K562 (cell line): ENCODE measurements around the gene OLFML3. TPM values are rescaled to one million over a fixed set of nuclear protein-coding genes. Genes with fewer than 3 reads are reported as not detected.

Source experiments
- ATAC-seq: fragments of 200-7000 bp; cut with Tn5 transposase; 3 replicates; pipeline ENCODE4 v1.9.1; 2020; ENCODE audit warnings: moderate library complexity
- BruUV-seq: library from RNA; stranded (reverse); fragments of 400-500 nt; replicated peaks from 2 replicates; lab custom pipeline; 2021; lab: Mats Ljungman, UMichigan
- CTCF ChIA-PET: fragments of 300-600 bp; formaldehyde crosslinking; extraction: SDS; loops from one replicate; lab custom pipeline; 2021; ENCODE audit warnings: low intra/inter-chr PET ratio; lab: Yijun Ruan, JAX
- POLR2A ChIA-PET: fragments of 300-600, 350-650 bp; sonication (Branson Sonifier 250); formaldehyde crosslinking; extraction: SDS; loops from one replicate; lab custom pipeline; 2021; ENCODE audit warnings: antibody characterized with exemption, inconsistent platforms; lab: Yijun Ruan, JAX
- DNase-seq, 4 experiments: peaks; one replicate each; pipeline versions ENCODE4 v3.0.0 to v3.0.0-alpha.2; 2011 to 2018; ENCODE audit warnings: low spot score in 3 of 4, mixed read lengths in 3 of 4; ENCODE audit errors: extremely low read depth in 1 of 4
- FAIRE-seq: peaks from 2 replicates; lab custom pipeline; 2011; peaks lifted over from hg19 to GRCh38; lab: Jason Lieb, UNC
- H2AFZ ChIP-seq: 2 replicates; pipeline ENCODE4 v1.6.0; 2011; ENCODE audit warnings: low read depth, low read length, control low read depth, inconsistent platforms
- H3K27ac ChIP-seq: fragments of 200-600 bp; 3 replicates; pipeline ENCODE4 v1.8.0; 2011; ENCODE audit warnings: low read depth, mild to moderate bottlenecking, control low read depth, inconsistent platforms, low read length, moderate library complexity, mixed read lengths; ENCODE audit errors: extremely low read depth
- H3K27me3 ChIP-seq, 2 experiments: fragments of 300-600 bp in 1 of 2; 2 replicates in 1 of 2; 3 replicates in 1 of 2; pipeline versions ENCODE4 v1.6.0 to v1.8.0; 2011; ENCODE audit warnings: inconsistent platforms in 2 of 2, low read length in 2 of 2, mild to moderate bottlenecking in 1 of 2, mixed read lengths in 1 of 2, moderate library complexity in 1 of 2; ENCODE audit not compliant: control insufficient read depth in 2 of 2, insufficient read depth in 2 of 2
- H3K36me3 ChIP-seq: fragments of 300-600 bp; 3 replicates; pipeline ENCODE4 v1.8.0; 2011; ENCODE audit warnings: mild to moderate bottlenecking, low read length, inconsistent platforms; ENCODE audit not compliant: control insufficient read depth, insufficient read depth
- H3K4me1 ChIP-seq, 2 experiments: fragments of 200-600 bp in 1 of 2; replicated peaks in 1 of 2; 2 replicates in 1 of 2; 3 replicates in 1 of 2; pipeline versions ENCODE4 v1.5.1 to v1.8.0; 2011; ENCODE audit warnings: inconsistent platforms in 2 of 2, low read length in 2 of 2, mild to moderate bottlenecking in 1 of 2, mixed read lengths in 1 of 2, moderate library complexity in 1 of 2; ENCODE audit not compliant: control insufficient read depth in 2 of 2, insufficient read depth in 2 of 2
- H3K4me2 ChIP-seq: 2 replicates; pipeline ENCODE4 v1.6.1; 2011; ENCODE audit warnings: low read length, control low read depth, inconsistent platforms, mixed read lengths; ENCODE audit not compliant: insufficient read depth
- H3K4me3 ChIP-seq: fragments of 200-600 bp; sonication (generic), shearing (Covaris generic); 2 replicates; pipeline ENCODE4 v1.5.1; 2016; ENCODE audit warnings: control low read depth, inconsistent platforms
- H3K79me2 ChIP-seq: fragments of 200-600 bp; 3 replicates; pipeline ENCODE4 v1.8.0; 2011; ENCODE audit warnings: low read length, inconsistent platforms; ENCODE audit not compliant: control insufficient read depth, insufficient read depth
- H3K9ac ChIP-seq, 2 experiments: 2 replicates each; pipeline versions ENCODE4 v1.6.0 to v1.6.1; 2011; ENCODE audit warnings: low read depth in 2 of 2, low read length in 2 of 2, control low read depth in 1 of 2, inconsistent platforms in 1 of 2, mild to moderate bottlenecking in 1 of 2, mixed read lengths in 1 of 2; ENCODE audit not compliant: insufficient read depth in 1 of 2
- H3K9me1 ChIP-seq: one replicate; pipeline ENCODE4 v1.6.0; 2011; ENCODE audit warnings: inconsistent platforms, mild to moderate bottlenecking, low read length, moderate library complexity; ENCODE audit not compliant: control insufficient read depth, insufficient read depth
- H3K9me3 ChIP-seq: replicated peaks from 2 replicates; pipeline ENCODE4 v1.5.1; 2011; ENCODE audit warnings: low read depth, low read length, inconsistent platforms; ENCODE audit not compliant: control insufficient read depth, insufficient read depth
- H4K20me1 ChIP-seq: replicated peaks from 2 replicates; pipeline ENCODE4 v1.6.1; 2011; ENCODE audit warnings: low read length, inconsistent platforms, mixed read lengths; ENCODE audit not compliant: control insufficient read depth, insufficient read depth
- BACH1 ChIP-seq: fragments of 200-800 bp; sonication (Bioruptor generic); IDR thresholded peaks from 2 replicates; pipeline ENCODE4 v1.6.1; 2016; ENCODE audit warnings: missing genetic modification characterization, missing compliant biosample characterization
- CHD1 ChIP-seq: fragments of 200-600 bp; sonication (generic); IDR thresholded peaks from one replicate; pipeline ENCODE4 v1.6.1; 2012; ENCODE audit warnings: mild to moderate bottlenecking, moderate library complexity, low read length, inconsistent platforms
- KDM2B ChIP-seq: fragments of 250-450 bp; sonication (Bioruptor Pico); IDR thresholded peaks from 2 replicates; pipeline ENCODE4 v1.8.0; 2021; ENCODE audit warnings: mild to moderate bottlenecking, moderate library complexity
- NCOA1 ChIP-seq: fragments of 450-650 bp; IDR thresholded peaks from 2 replicates; pipeline ENCODE4 v1.6.1; 2016; ENCODE audit warnings: low read depth
- NCOA4 ChIP-seq: fragments of 450-650 bp; IDR thresholded peaks from 2 replicates; pipeline ENCODE4 v1.6.1; 2018; ENCODE audit warnings: mild to moderate bottlenecking; ENCODE audit not compliant: partially characterized antibody
- NFYB ChIP-seq: IDR thresholded peaks from 2 replicates; pipeline ENCODE4 v1.6.1; 2011; ENCODE audit warnings: mild to moderate bottlenecking, moderate library complexity; ENCODE audit not compliant: insufficient read length; ENCODE audit errors: extremely low read depth
- SREBF1 ChIP-seq: fragments of 150-350 bp; IDR thresholded peaks from 2 replicates; pipeline ENCODE4 v1.6.1; 2014; ENCODE audit warnings: antibody characterized with exemption, low read depth, low read length, borderline replicate concordance
- ZNF24 ChIP-seq: fragments of 450-650 bp; IDR thresholded peaks from 2 replicates; pipeline ENCODE4 v1.6.1; 2016
- WGBS: fragments of 100-300 bp; shearing (Covaris generic); methylation state at CpG from one replicate; pipeline ENCODE4 v1.1.6; 2016; ENCODE audit warnings: low coverage, mixed read lengths; ENCODE audit not compliant: insufficient coverage; ENCODE audit errors: missing lambda C conversion rate; 5-methylcytosine and 5-hydroxymethylcytosine counted together
- in situ Hi-C: fragments of 300-500 bp; cut with MboI; formaldehyde crosslinking; loops from 4 replicates; pipeline ENCODE4 v1.15.0; 2018; ENCODE audit warnings: inconsistent platforms, mixed read lengths
- intact Hi-C: fragments of 100-400 bp; cut with micrococcal nuclease; formaldehyde crosslinking; loops from 2 replicates; pipeline ENCODE4 v1.14.2; 2022
- polyA plus RNA-seq, 8 experiments: library from polyadenylated mRNA; depleted of rRNA in 4 of 8; stranded (reverse) in 5 of 8; unstranded in 3 of 8; fragments of >200 nt; fragmentation: Nextera tagmentation in 2 of 8; fragmentation: Illumina TruSeq in 1 of 8; extraction: Ambion mirVana in 2 of 8; extraction: Trizol in 1 of 8; gene quantifications; 2 replicates each; pipeline versions ENCODE4 v1.2.1 to v1.2.3, GENCODE V29; 2011 to 2014; ENCODE audit warnings: inconsistent platforms in 1 of 8, missing spikeins in 1 of 8
- total RNA-seq, 7 experiments: library from RNA; depleted of rRNA in 6 of 7; stranded (reverse); fragments of >200 nt in 6 of 7; fragmentation: Illumina TruSeq in 2 of 7; extraction: Trizol in 2 of 7; gene quantifications; 2 replicates each; pipeline versions ENCODE4 v1.2.1 to v1.2.3, GENCODE V29; 2011 to 2021; ENCODE audit warnings: low replicate concordance in 1 of 7
- TF ChIP-seq, protein P1 (sequence below), 2 experiments: IDR thresholded peaks; 2 replicates each; pipeline ENCODE4 v1.6.1; 2011; ENCODE audit warnings: borderline replicate concordance in 1 of 2, control low read depth in 1 of 2, low read depth in 1 of 2, low read length in 1 of 2, mild to moderate bottlenecking in 1 of 2, mixed read lengths in 1 of 2, moderate library complexity in 1 of 2; ENCODE audit not compliant: insufficient read depth in 1 of 2, insufficient read length in 1 of 2, poor library complexity in 1 of 2, severe bottlenecking in 1 of 2; ENCODE audit errors: extremely low read depth in 1 of 2
- TF ChIP-seq, protein P2 (sequence below): fragments of 450-650 bp; formaldehyde crosslinking; IDR thresholded peaks from 2 replicates; pipeline ENCODE4 v1.4.0; 2022; ENCODE audit warnings: mild to moderate bottlenecking, moderate library complexity
- TF ChIP-seq, protein P3 (sequence below), 2 experiments: IDR thresholded peaks in 1 of 2; conservative IDR thresholded peaks in 1 of 2; 2 replicates each; pipeline ENCODE4 v1.6.1; 2016; ENCODE audit warnings: low read depth in 2 of 2, mild to moderate bottlenecking in 1 of 2, missing compliant biosample characterization in 1 of 2, missing genetic modification characterization in 1 of 2, moderate library complexity in 1 of 2
- TF ChIP-seq, protein P4 (sequence below): sonication (generic); formaldehyde crosslinking; IDR thresholded peaks from 2 replicates; pipeline ENCODE4 v1.8.1; 2022; ENCODE audit warnings: missing genetic modification reagents

Gene OLFML3
- total and polyA plus RNA-seq, 9 of the 15 experiments (the other 6 are each of a cell fraction or from before 2014, with no cell fraction given), result 0.07 to 0.13 (median 0.07) TPM; not detected in 6

DNA sequence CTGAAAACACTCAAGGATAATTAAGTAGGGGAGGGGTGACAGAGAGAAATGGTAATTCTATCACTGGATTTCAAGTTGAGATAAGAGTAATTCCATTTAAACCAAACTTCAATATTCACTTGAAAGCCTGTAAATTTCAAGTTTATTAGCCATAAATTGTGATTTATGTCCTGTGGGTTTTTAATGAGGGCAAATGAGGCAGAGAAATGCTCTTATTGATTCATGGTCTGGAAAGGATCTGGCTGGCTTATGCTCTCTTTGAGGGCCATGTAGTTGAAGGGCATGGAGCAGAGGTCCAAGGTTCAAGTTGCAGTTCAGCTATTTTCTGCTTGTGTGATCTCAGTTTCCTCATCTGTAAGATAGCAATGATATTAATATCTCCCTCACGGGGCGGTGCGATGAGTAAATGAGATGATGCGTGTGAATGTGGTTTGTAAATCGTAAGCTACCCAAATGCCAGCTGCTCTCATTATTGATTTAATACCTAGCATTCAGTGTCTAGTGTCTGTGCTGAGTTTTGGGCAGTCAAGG lies 12.3 kb downstream of the OLFML3 start:
- no peaks in the 10 kb centered on the region for H4K20me1 ChIP-seq
- no peak overlapping the region for H3K4me2 ChIP-seq
- H3K27ac ChIP-seq, result no peak overlapping the region
- no peak overlapping the region for H3K9ac ChIP-seq
- H2AFZ ChIP-seq, result no peak overlapping the region
- H3K79me2 ChIP-seq, result no peaks in the 10 kb centered on the region
- no peaks in the 10 kb centered on the region for H3K9me3 ChIP-seq
- BruUV-seq, result no TSS peak
- TF ChIP-seq NCOA4, result no peak
- TF ChIP-seq BACH1 (tag), result no peak
- TF ChIP-seq, protein P1, sequence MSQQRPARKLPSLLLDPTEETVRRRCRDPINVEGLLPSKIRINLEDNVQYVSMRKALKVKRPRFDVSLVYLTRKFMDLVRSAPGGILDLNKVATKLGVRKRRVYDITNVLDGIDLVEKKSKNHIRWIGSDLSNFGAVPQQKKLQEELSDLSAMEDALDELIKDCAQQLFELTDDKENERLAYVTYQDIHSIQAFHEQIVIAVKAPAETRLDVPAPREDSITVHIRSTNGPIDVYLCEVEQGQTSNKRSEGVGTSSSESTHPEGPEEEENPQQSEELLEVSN (IDR thresholded peaks at IDR 0.05; ENCODE audit: borderline replicate concordance in 1 of 2, extremely low read depth in 1 of 2, insufficient read depth in 1 of 2, insufficient read length in 1 of 2, low read depth in 1 of 2, low read length in 1 of 2, poor library complexity in 1 of 2, severe bottlenecking in 1 of 2), result no peak
- no peak for TF ChIP-seq KDM2B (CRISPR knock-in tag)
- no peak for TF ChIP-seq NFYB
- TF ChIP-seq NCOA1, result no peak
- no peak for TF ChIP-seq CHD1
- TF ChIP-seq SREBF1, result no peak
- TF ChIP-seq, protein P2, sequence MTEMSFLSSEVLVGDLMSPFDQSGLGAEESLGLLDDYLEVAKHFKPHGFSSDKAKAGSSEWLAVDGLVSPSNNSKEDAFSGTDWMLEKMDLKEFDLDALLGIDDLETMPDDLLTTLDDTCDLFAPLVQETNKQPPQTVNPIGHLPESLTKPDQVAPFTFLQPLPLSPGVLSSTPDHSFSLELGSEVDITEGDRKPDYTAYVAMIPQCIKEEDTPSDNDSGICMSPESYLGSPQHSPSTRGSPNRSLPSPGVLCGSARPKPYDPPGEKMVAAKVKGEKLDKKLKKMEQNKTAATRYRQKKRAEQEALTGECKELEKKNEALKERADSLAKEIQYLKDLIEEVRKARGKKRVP (CRISPR knock-in tag), result no peak
- TF ChIP-seq, protein P3, sequence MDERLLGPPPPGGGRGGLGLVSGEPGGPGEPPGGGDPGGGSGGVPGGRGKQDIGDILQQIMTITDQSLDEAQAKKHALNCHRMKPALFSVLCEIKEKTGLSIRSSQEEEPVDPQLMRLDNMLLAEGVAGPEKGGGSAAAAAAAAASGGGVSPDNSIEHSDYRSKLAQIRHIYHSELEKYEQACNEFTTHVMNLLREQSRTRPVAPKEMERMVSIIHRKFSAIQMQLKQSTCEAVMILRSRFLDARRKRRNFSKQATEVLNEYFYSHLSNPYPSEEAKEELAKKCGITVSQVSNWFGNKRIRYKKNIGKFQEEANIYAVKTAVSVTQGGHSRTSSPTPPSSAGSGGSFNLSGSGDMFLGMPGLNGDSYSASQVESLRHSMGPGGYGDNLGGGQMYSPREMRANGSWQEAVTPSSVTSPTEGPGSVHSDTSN (CRISPR knock-in tag; IDR thresholded peaks at IDR 0.05; ENCODE audit: low read depth), result no peak
- TF ChIP-seq, protein P3 (tag; conservative IDR thresholded peaks at IDR 0.05; ENCODE audit: low read depth), result no peak
- no peak for TF ChIP-seq ZNF24
- TF ChIP-seq, protein P4, sequence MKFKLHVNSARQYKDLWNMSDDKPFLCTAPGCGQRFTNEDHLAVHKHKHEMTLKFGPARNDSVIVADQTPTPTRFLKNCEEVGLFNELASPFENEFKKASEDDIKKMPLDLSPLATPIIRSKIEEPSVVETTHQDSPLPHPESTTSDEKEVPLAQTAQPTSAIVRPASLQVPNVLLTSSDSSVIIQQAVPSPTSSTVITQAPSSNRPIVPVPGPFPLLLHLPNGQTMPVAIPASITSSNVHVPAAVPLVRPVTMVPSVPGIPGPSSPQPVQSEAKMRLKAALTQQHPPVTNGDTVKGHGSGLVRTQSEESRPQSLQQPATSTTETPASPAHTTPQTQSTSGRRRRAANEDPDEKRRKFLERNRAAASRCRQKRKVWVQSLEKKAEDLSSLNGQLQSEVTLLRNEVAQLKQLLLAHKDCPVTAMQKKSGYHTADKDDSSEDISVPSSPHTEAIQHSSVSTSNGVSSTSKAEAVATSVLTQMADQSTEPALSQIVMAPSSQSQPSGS (CRISPR knock-in tag), result no peak
- TF ChIP-seq, all 486 proteins: peak for 0
- peaks cover 0 to 7% of the 10 kb centered on the region in 2 experiments; a peak in 2 of 5 replicates for H3K27me3 ChIP-seq
- DNase-seq, result no peak
- H3K9me1 ChIP-seq, result no peaks in the 10 kb centered on the region
- H3K4me1 ChIP-seq, result no peaks in the 10 kb centered on the region
- CTCF ChIA-PET, result no interaction called here
- intact Hi-C loops (no loop called here), in situ Hi-C loops (loop anchor here (25.0 kb wide), 1 partner anchor 1071 kb away; no protein-coding TSS in a partner anchor)
- POLR2A ChIA-PET, result no interaction called here
- no peak for FAIRE-seq
- no peak overlapping the region for H3K4me3 ChIP-seq
- no peaks in the 10 kb centered on the region for H3K36me3 ChIP-seq
- no peak for ATAC-seq
- under 1% methylated on average over 5 of the region's 5 CpGs for WGBS
